SU-DHL-6 (cell line): ENCODE data around the gene DYSF.

Source experiments
- CTCF ChIP-seq: fragments of 200-600 bp; sonication (generic); IDR thresholded peaks from one replicate; pipeline ENCODE4 v1.5.1; 2017; ENCODE audit warnings: antibody characterized with exemption, mild to moderate bottlenecking, low read length, moderate library complexity; ENCODE audit not compliant: insufficient read depth, poor library complexity, severe bottlenecking
- EZH2phosphoT487 ChIP-seq: fragments of 200-600 bp; sonication (generic), shearing (Covaris generic); conservative IDR thresholded peaks from 2 replicates; pipeline ENCODE4 v1.6.1; 2018; ENCODE audit warnings: mild to moderate bottlenecking, antibody characterized with exemption, low read length, moderate library complexity, mixed read lengths

DNA sequence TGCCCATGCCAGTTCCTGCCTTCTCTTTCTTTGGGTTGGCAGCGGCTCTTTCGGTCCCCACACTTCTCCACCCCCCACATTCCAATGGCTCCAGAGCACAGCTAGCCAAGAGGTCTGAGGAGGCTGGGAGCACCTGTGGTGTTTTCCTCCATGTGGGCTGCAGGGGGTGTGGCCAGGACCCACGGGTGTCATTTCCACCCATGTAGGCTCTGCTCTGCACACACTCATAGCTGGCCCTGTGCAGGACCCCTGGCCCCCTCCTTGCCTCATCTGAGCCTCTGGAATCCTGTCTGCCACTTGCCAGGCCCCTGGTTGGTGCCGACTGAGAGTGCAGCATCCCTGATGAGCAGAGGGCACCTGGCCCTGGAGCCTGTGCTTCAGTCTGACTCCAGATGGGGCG, 46.3 kb downstream of the DYSF start:
- no peak for TF ChIP-seq CTCF
- TF ChIP-seq EZH2phosphoT487: no peak
